B cell (primary cell): ENCODE measurements around the gene DBF4B. TPM values are rescaled to one million over a fixed set of nuclear protein-coding genes. Genes with fewer than 3 reads are reported as not detected.
"Not testable (repeated sequence)": the region's sequence is repeated elsewhere in the genome, so short reads cannot be mapped to it uniquely, and the experiment has no call there.

Experiments used
- ATAC-seq: fragments of 200-7000 bp; cut with Tn5 transposase; one replicate; pipeline ENCODE4 v1.10.0; 2021; ENCODE audit warnings: low read depth, mild to moderate bottlenecking, moderate number of reproducible peaks, moderate library complexity
- CTCF ChIA-PET: fragments of 350-600 bp; sonication (Branson Sonifier 250); formaldehyde crosslinking; loops from one replicate; lab custom pipeline; 2021; ENCODE audit warnings: antibody characterized with exemption, inconsistent platforms; lab: Charles Lee
- POLR2A ChIA-PET: fragments of 350-600 bp; sonication (Branson Sonifier 250); formaldehyde crosslinking; loops from one replicate; lab custom pipeline; 2021; ENCODE audit warnings: antibody characterized with exemption; lab: Charles Lee
- DNase-seq: peaks from one replicate; pipeline ENCODE4 v3.0.0; 2013
- H2AFZ ChIP-seq: 2 replicates; pipeline ENCODE4 v1.6.1; 2012; ENCODE audit warnings: mild to moderate bottlenecking, low read depth, low read length; ENCODE audit not compliant: insufficient read depth, poor library complexity, severe bottlenecking
- H3K27ac ChIP-seq, 2 donors: 1 replicate in 1 of 2; 2 replicates in 1 of 2; pipeline ENCODE4 v1.5.1; 2012 to 2013; ENCODE audit warnings: low read length in 2 of 2, mild to moderate bottlenecking in 2 of 2, moderate library complexity in 1 of 2
- H3K27me3 ChIP-seq, 4 experiments: fragments of 200-600 bp in 1 of 4; sonication (generic) in 1 of 4; replicated peaks in 1 of 4; 1 replicate in 2 of 4; 2 replicates in 2 of 4; pipeline versions ENCODE4 v1.6.1 to v1.7.0; 2013 to 2016; ENCODE audit warnings: low read length in 3 of 4, mild to moderate bottlenecking in 2 of 4, mixed read lengths in 1 of 4, moderate library complexity in 1 of 4; ENCODE audit not compliant: insufficient read depth in 4 of 4, control insufficient read depth in 3 of 4; ENCODE audit errors: control extremely low read depth in 1 of 4
- H3K36me3 ChIP-seq, 2 experiments: replicated peaks in 1 of 2; 1 replicate in 1 of 2; 2 replicates in 1 of 2; pipeline versions ENCODE4 v1.6.1 to v1.7.1; 2013; ENCODE audit warnings: low read length in 1 of 2; ENCODE audit not compliant: insufficient read depth in 2 of 2, control insufficient read depth in 1 of 2; ENCODE audit errors: control extremely low read depth in 1 of 2, extremely low read depth in 1 of 2
- H3K4me1 ChIP-seq, 2 donors: fragments of 200-600 bp in 1 of 2; sonication (generic) in 1 of 2; 1 replicate in 1 of 2; 2 replicates in 1 of 2; pipeline versions ENCODE4 v1.5.1 to v1.6.1; 2013 to 2017; ENCODE audit warnings: low read length in 2 of 2; ENCODE audit not compliant: control insufficient read depth in 2 of 2, insufficient read depth in 2 of 2
- H3K4me2 ChIP-seq: replicated peaks from 2 replicates; pipeline ENCODE3; 2012; ENCODE audit warnings: mild to moderate bottlenecking, low read depth, low read length; ENCODE audit not compliant: poor library complexity, severe bottlenecking
- H3K4me3 ChIP-seq, 5 experiments: fragments of 200-600 bp in 1 of 5; sonication (generic) in 1 of 5; 1 replicate in 3 of 5; 2 replicates in 2 of 5; pipeline versions ENCODE4 v1.5.1 to v1.7.0; 2011 to 2016; ENCODE audit warnings: low read length in 4 of 5, mild to moderate bottlenecking in 4 of 5, low read depth in 2 of 5, control low read depth in 1 of 5, moderate library complexity in 1 of 5; ENCODE audit not compliant: insufficient read depth in 1 of 5; ENCODE audit errors: control extremely low read depth in 1 of 5, extremely low read depth in 1 of 5
- H3K79me2 ChIP-seq: fragments of 200-600 bp; sonication (generic); one replicate; pipeline ENCODE4 v1.6.0; 2016; ENCODE audit warnings: low read length; ENCODE audit not compliant: control insufficient read depth, insufficient read depth
- H3K9ac ChIP-seq: fragments of 200-600 bp; sonication (generic); 2 replicates; pipeline ENCODE4 v1.6.1; 2017; ENCODE audit warnings: mild to moderate bottlenecking, low read length, moderate library complexity
- H3K9me3 ChIP-seq, 3 donors: one replicate each; pipeline versions ENCODE4 v1.6.1 to v1.7.1; 2013; ENCODE audit warnings: low read length in 2 of 3; ENCODE audit not compliant: control insufficient read depth in 2 of 3, insufficient read depth in 1 of 3; ENCODE audit errors: control extremely low read depth in 1 of 3
- H4K20me1 ChIP-seq: 2 replicates; pipeline ENCODE4 v1.6.0; 2012; ENCODE audit warnings: mild to moderate bottlenecking, low read length; ENCODE audit not compliant: insufficient read depth, control insufficient read depth, poor library complexity, severe bottlenecking
- H3K27ac Mint-ChIP-seq: one replicate; pipeline ENCODE4 v1.8.0; 2021; ENCODE audit warnings: mixed read lengths
- H3K27me3 Mint-ChIP-seq: one replicate; pipeline ENCODE4 v1.8.0; 2021; ENCODE audit warnings: mixed read lengths
- H3K4me1 Mint-ChIP-seq: one replicate; pipeline ENCODE4 v1.8.0; 2021; ENCODE audit warnings: mixed read lengths
- H3K4me3 Mint-ChIP-seq: one replicate; pipeline ENCODE4 v1.8.0; 2021; ENCODE audit warnings: mixed read lengths
- H3K9me3 Mint-ChIP-seq: one replicate; pipeline ENCODE4 v1.8.0; 2022; ENCODE audit warnings: mixed read lengths; ENCODE audit not compliant: insufficient read depth
- EZH2 ChIP-seq: IDR thresholded peaks from 2 replicates; pipeline ENCODE4 v1.6.1; 2012; ENCODE audit warnings: borderline replicate concordance, low read depth, mild to moderate bottlenecking, moderate library complexity, low read length; ENCODE audit not compliant: insufficient read depth, poor library complexity, severe bottlenecking
- WGBS: methylation state at CpG from one replicate; pipeline ENCODE4 v1.1.5; 2013; ENCODE audit warnings: missing lambda C conversion rate; ENCODE audit not compliant: insufficient coverage; 5-methylcytosine and 5-hydroxymethylcytosine counted together
- intact Hi-C: fragments of 100-400 bp; cut with micrococcal nuclease; formaldehyde crosslinking; loops from one replicate; pipeline ENCODE4 v1.10.0; 2022
- polyA plus RNA-seq: library from polyadenylated mRNA; depleted of rRNA; stranded (reverse); fragments of >200 nt; gene quantifications from 2 replicates; pipeline ENCODE4 v1.2.3, GENCODE V29; 2012
- total RNA-seq, 2 donors: library from RNA; stranded (reverse); fragments of 120-200 nt in 1 of 2; gene quantifications; 1 replicate in 1 of 2; 2 replicates in 1 of 2; pipeline versions ENCODE4 v1.2.3 to v1.2.4, GENCODE V29; 2013 to 2022
- TF ChIP-seq, protein P1 (sequence below): fragments of 200-600 bp; IDR thresholded peaks from one replicate; pipeline ENCODE4 v1.8.0; 2022; ENCODE audit warnings: antibody characterized with exemption, mild to moderate bottlenecking

DBF4B gene
- total and polyA plus RNA-seq, 2 donors (not counting 1 experiment from before 2014, with no cell fraction given): 10.9 to 15.9 TPM

DNA sequence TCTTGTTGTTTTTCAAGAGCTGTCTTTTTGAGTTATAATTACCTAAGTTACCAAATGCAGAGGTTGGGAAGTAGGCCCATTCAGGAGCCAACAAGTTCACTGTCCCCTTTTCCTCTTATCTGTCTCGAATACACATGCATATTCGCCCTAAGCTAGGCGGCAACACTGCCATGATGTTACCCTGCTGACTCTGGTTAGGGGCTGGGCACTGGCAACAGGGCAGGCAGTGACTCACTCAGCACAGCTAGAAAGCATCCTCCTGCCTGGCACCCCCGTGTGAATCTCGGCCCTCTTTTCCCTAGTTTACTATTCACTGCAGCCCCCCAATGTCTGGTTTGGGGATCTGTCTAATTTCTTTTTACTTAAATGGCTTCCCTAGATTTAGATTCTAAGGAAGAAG, 13.8 kb downstream of the DBF4B start:
- H3K4me3 Mint-ChIP-seq: no peak overlapping the region
- ChIA-PET CTCF (interaction anchor here (0.7 kb wide), 1 partner anchor 55 kb away, joined by 3 read pairs; no protein-coding TSS in a partner anchor), POLR2A (no interaction called here)
- H3K4me1 Mint-ChIP-seq: no peaks in the 10 kb centered on the region
- no peaks in the 10 kb centered on the region for H3K9me3 ChIP-seq
- peaks cover 0 to 7% of the 10 kb centered on the region in 2 experiments for H3K36me3 ChIP-seq
- ATAC-seq (no peak), DNase-seq (no peak)
- H3K4me1 ChIP-seq: no peaks in the 10 kb centered on the region
- no peak overlapping the region for H3K27ac Mint-ChIP-seq
- intact Hi-C loops: no loop called here
- 95% methylated on average over 3 of the region's 5 CpGs for WGBS
- no peaks in the 10 kb centered on the region for H3K27me3 Mint-ChIP-seq
- no peak for TF ChIP-seq EZH2
- TF ChIP-seq, protein P1, sequence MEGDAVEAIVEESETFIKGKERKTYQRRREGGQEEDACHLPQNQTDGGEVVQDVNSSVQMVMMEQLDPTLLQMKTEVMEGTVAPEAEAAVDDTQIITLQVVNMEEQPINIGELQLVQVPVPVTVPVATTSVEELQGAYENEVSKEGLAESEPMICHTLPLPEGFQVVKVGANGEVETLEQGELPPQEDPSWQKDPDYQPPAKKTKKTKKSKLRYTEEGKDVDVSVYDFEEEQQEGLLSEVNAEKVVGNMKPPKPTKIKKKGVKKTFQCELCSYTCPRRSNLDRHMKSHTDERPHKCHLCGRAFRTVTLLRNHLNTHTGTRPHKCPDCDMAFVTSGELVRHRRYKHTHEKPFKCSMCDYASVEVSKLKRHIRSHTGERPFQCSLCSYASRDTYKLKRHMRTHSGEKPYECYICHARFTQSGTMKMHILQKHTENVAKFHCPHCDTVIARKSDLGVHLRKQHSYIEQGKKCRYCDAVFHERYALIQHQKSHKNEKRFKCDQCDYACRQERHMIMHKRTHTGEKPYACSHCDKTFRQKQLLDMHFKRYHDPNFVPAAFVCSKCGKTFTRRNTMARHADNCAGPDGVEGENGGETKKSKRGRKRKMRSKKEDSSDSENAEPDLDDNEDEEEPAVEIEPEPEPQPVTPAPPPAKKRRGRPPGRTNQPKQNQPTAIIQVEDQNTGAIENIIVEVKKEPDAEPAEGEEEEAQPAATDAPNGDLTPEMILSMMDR: no peak
- H3K27me3 ChIP-seq: no peaks in the 10 kb centered on the region
- H3K9me3 Mint-ChIP-seq: no peaks in the 10 kb centered on the region
- H4K20me1 ChIP-seq: no peaks in the 10 kb centered on the region
- H2AFZ ChIP-seq: no peak overlapping the region
- no peak overlapping the region for H3K4me3 ChIP-seq
- no peaks in the 10 kb centered on the region for H3K79me2 ChIP-seq
- H3K4me2 ChIP-seq: no peak overlapping the region
- H3K9ac ChIP-seq: no peak overlapping the region
- H3K27ac ChIP-seq: no peak overlapping the region

DNA sequence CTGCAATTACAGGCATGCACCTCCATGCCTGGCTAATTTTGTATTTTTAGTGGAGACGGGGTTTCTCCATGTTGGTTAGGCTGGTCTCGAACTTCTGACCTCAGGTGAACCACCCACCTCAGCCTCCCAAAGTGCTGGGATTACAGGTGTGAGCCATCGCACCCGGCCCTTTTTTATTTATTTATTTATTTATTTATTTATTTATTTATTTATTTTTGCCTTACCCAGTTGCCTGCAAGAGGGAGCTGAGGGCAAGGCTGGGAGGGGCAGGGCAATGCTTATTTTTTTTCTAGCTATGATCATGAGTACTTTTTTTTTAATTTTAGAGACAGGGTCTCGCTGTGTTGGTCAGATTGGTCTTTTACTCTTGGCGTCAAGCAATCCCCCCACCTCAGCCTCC, 17.7 kb downstream of the DBF4B start:
- H3K9me3 ChIP-seq, H3K36me3 ChIP-seq, H3K27ac Mint-ChIP-seq, H3K79me2 ChIP-seq, H3K4me1 ChIP-seq, H3K9ac ChIP-seq, H3K27me3 ChIP-seq, CTCF ChIA-PET, DNase-seq, H2AFZ ChIP-seq, H3K27me3 Mint-ChIP-seq, H4K20me1 ChIP-seq, H3K4me3 ChIP-seq, POLR2A ChIA-PET, H3K27ac ChIP-seq, intact Hi-C loops, H3K9me3 Mint-ChIP-seq, H3K4me1 Mint-ChIP-seq, H3K4me3 Mint-ChIP-seq, ATAC-seq, H3K4me2 ChIP-seq: not testable (repeated sequence)
- WGBS: no CpG with 5 or more reads among the region's 6 CpGs
